Neuron (in vitro differentiated cells): ENCODE data around the gene SERPINA12.

Experiments
- H2AFZ ChIP-seq: one replicate; pipeline ENCODE4 v1.6.1; 2013; ENCODE audit warnings: low read depth, mild to moderate bottlenecking, inconsistent platforms, low read length, moderate library complexity
- H3K27me3 ChIP-seq: one replicate; pipeline ENCODE4 v1.6.1; 2013; ENCODE audit warnings: low read length; ENCODE audit not compliant: insufficient read depth
- H3K36me3 ChIP-seq: one replicate; pipeline ENCODE4 v1.6.1; 2013; ENCODE audit warnings: low read length; ENCODE audit not compliant: insufficient read depth
- H3K4me1 ChIP-seq: one replicate; pipeline ENCODE4 v1.6.1; 2013; ENCODE audit warnings: low read length; ENCODE audit not compliant: insufficient read depth
- H3K4me3 ChIP-seq: 2 replicates; pipeline ENCODE4 v1.5.1; 2013; ENCODE audit warnings: mild to moderate bottlenecking, low read length, moderate library complexity
- H3K9me3 ChIP-seq: one replicate; pipeline ENCODE4 v1.6.1; 2013; ENCODE audit warnings: low read length

The SERPINA12 gene

GRCh38 chr14:94543449-94544124 lies 34.3 kb upstream of the SERPINA12 start:
- Histone ChIP-seq H3K36me3 (no peaks in the 10 kb centered on the region), H3K9me3 (no peaks in the 10 kb centered on the region), H2AFZ (no peak overlapping the region), H3K4me1 (no peaks in the 10 kb centered on the region), H3K27me3 (no peaks in the 10 kb centered on the region), H3K4me3 (no peak overlapping the region)

GRCh38 chr14:94542811-94543440 lies 33.7 kb upstream of the SERPINA12 start:
- Histone ChIP-seq H2AFZ (no peak overlapping the region), H3K4me1 (no peaks in the 10 kb centered on the region), H3K9me3 (no peaks in the 10 kb centered on the region), H3K36me3 (no peaks in the 10 kb centered on the region), H3K4me3 (no peak overlapping the region), H3K27me3 (no peaks in the 10 kb centered on the region)

GRCh38 chr14:94542111-94542810 lies 33.0 kb upstream of the SERPINA12 start:
- no peaks in the 10 kb centered on the region for H3K9me3 ChIP-seq
- no peaks in the 10 kb centered on the region for H3K36me3 ChIP-seq
- H2AFZ ChIP-seq, result no peak overlapping the region

DNA sequence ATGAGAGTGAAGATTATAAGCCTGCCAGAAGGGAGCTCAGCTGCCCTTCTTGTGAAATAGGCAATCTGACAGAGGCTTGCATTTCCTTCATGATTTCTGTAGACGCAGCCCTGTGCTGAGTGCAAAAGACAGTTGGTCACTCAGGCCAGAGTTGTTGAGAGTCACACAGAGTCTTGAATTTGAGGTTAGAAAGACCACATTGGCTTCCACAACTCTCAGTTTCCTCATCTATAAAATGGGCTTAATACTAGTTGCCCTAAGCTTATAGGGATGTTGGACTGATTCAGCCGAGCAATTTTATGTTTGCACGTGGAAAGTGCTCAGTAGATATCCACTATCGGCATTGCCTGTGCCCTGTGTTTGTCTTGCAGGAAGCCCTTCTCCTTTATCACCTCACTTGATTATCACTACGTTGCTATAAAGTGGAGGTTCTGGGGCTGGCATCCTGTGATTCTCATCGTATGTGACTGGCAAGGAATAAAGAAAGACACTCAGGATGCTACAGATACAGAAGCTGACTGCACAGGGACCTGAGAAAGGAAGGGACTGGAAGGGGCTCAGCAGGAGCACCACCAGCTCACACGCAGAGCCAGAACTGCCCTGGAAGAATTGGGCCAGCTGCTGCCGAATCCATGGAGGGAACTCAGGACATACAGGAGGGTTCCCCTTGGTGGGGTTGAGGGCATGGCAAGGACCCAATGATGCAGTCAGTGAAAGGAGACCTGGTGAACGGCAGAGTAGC lies 32.1 kb upstream of the SERPINA12 start:
- Histone ChIP-seq H3K4me1 (no peaks in the 10 kb centered on the region), H3K36me3 (no peaks in the 10 kb centered on the region), H3K9me3 (no peaks in the 10 kb centered on the region), H2AFZ (no peak overlapping the region), H3K4me3 (no peak overlapping the region), H3K27me3 (no peaks in the 10 kb centered on the region)

More at GRCh38 chr14:94542111-94542810, 33.0 kb upstream of the SERPINA12 start:
- no peak overlapping the region for H3K4me3 ChIP-seq
- H3K4me1 ChIP-seq, result no peaks in the 10 kb centered on the region
- no peaks in the 10 kb centered on the region for H3K27me3 ChIP-seq

DNA sequence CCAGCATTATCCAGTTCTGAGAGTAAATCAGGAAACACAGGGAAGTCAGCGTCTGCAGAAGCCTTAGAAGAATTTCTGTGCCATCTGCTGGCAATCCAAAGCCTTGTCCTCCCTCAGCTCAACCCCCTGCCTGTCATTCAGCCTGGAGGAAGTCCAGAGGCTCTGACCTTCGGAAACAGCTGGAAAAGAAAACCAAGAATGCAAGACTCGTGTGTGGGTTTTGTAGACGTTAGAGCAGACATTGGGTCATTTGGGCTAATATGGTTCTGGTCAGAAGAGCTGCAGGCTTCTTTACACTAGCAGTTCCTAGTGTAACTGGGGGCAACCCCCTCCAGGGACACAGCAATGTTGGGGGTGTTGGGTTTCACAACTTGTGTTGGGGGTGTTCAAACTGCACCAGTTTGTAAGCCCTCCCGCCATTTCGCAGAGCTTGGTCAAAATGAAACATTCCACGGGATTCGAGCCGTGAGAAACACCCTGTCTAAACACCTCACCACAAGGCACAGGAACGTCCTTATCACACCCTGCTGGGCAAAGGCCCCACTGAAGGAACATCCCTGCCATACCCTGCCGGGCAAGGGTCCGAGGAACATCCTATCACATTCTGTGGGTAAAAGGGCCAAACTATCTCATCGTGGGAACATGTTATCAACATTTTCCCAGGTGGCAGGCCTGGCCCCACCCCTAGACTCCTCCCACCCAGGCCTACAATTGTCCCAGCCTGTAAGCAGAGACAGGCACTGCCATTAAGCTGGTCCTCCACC lies 30.9 kb upstream of the SERPINA12 start:
- Histone ChIP-seq H3K27me3 (no peaks in the 10 kb centered on the region), H3K4me3 (no peak overlapping the region), H3K9me3 (no peaks in the 10 kb centered on the region), H3K36me3 (no peaks in the 10 kb centered on the region), H2AFZ (no peak overlapping the region), H3K4me1 (no peaks in the 10 kb centered on the region)

DNA sequence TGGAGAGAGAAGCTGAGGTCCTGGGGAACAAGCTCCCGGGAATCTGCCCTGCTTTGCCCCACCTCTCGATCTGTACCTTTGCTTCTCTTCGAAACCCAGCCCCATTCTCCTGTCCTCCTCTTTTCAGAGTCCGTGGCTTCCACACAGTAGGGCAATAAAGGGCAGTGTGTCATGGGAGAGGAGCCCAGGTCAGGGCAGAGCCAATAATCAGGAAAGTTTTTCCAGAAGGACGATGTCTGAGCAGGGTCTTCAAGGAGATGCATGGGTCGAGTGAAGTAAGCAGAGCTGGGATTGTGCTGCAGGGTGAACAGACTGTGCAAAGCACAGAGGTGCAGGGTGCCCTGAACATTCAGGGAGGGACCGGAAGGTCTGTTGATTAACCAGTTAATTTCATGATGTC lies 29.9 kb upstream of the SERPINA12 start:
- no peaks in the 10 kb centered on the region for H3K27me3 ChIP-seq
- H3K36me3 ChIP-seq, result no peaks in the 10 kb centered on the region
- H3K4me3 ChIP-seq, result no peak overlapping the region
- H3K4me1 ChIP-seq, result no peaks in the 10 kb centered on the region
- no peak overlapping the region for H2AFZ ChIP-seq
- H3K9me3 ChIP-seq, result no peaks in the 10 kb centered on the region

DNA sequence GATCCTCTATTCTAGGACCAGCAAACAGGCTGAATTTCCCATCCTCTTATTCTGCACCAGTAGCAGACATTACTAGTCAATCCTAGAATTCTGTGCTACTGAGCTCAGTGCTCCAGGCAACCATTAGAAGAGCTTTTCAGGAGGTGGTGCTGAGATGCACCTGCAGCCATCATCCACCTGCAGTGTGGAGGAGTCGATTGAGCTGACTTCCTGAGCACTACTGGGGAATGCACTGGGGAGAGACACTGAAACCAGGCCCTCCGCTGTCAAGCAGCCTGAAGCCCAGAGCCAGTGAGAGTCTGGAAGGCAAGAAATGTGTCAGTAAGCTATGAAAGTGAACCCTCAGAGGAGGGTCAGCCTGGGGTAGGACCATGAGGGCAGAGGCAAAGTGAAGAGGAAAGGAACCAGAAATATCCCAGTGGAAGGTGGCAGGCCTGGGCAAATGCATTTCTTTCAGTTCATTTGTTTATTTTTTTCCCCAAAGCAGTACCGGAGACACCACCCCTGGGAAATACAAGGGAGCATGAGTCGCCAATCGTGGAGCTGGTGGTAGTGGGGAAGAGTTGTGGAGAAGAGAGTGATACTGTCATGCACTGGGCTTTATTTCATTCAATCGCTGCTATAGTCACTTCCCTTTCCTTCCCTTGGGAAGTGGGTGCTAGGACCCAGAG lies 28.9 kb upstream of the SERPINA12 start:
- Histone ChIP-seq H3K27me3 (no peaks in the 10 kb centered on the region), H3K4me1 (no peaks in the 10 kb centered on the region), H3K36me3 (no peaks in the 10 kb centered on the region)

DNA sequence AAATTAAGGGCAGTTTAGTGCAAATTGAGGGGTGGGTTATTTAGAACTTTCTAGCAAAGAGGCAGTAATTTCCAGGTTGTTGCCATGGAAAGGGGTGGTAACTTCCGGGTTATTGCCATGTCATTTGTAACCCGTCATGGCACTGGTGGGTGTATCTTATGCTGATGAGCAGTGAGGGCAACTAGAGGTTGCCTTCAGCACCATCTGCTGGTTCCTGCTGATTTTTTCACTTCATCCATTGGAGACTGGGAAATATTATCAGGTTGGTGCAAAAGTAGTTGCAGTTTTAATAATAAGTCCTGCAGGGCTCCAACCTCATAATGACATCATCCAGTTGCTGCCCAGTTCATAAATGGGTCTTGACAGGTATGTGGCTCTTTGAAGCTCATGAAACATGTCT lies 27.6 kb upstream of the SERPINA12 start:
- no peak overlapping the region for H2AFZ ChIP-seq
- no peaks in the 10 kb centered on the region for H3K4me1 ChIP-seq
- H3K36me3 ChIP-seq, result no peaks in the 10 kb centered on the region
- H3K4me3 ChIP-seq, result no peak overlapping the region
- H3K9me3 ChIP-seq, result no peaks in the 10 kb centered on the region
- H3K27me3 ChIP-seq, result no peaks in the 10 kb centered on the region

More for the DNA sequence above, 28.9 kb upstream of the SERPINA12 start:
- H3K9me3 ChIP-seq, result no peaks in the 10 kb centered on the region
- H3K4me3 ChIP-seq, result no peak overlapping the region
- H2AFZ ChIP-seq, result no peak overlapping the region

GRCh38 chr14:94535506-94535905 lies 26.2 kb upstream of the SERPINA12 start:
- Histone ChIP-seq H3K4me3 (no peak overlapping the region), H3K27me3 (no peaks in the 10 kb centered on the region), H3K9me3 (no peaks in the 10 kb centered on the region), H3K36me3 (no peaks in the 10 kb centered on the region), H3K4me1 (no peaks in the 10 kb centered on the region), H2AFZ (no peak overlapping the region)

GRCh38 chr14:94532447-94532846 lies 23.2 kb upstream of the SERPINA12 start:
- no peaks in the 10 kb centered on the region for H3K36me3 ChIP-seq
- H2AFZ ChIP-seq, result no peak overlapping the region

GRCh38 chr14:94531187-94531586 lies 21.9 kb upstream of the SERPINA12 start:
- H3K4me1 ChIP-seq, result no peaks in the 10 kb centered on the region
- H3K9me3 ChIP-seq, result no peaks in the 10 kb centered on the region
- no peak overlapping the region for H3K4me3 ChIP-seq
- H3K27me3 ChIP-seq, result no peaks in the 10 kb centered on the region
- no peaks in the 10 kb centered on the region for H3K36me3 ChIP-seq
- no peak overlapping the region for H2AFZ ChIP-seq

More at GRCh38 chr14:94532447-94532846, 23.2 kb upstream of the SERPINA12 start:
- H3K4me1 ChIP-seq, result no peaks in the 10 kb centered on the region
- no peak overlapping the region for H3K4me3 ChIP-seq
- H3K27me3 ChIP-seq, result no peaks in the 10 kb centered on the region
- no peaks in the 10 kb centered on the region for H3K9me3 ChIP-seq

- Histone ChIP-seq H3K4me1 (no peaks in the 10 kb centered on the region), H2AFZ (no peak overlapping the region), H3K36me3 (no peaks in the 10 kb centered on the region)
Observed at GRCh38 chr14:94524093-94524492, 14.8 kb upstream of the SERPINA12 start.

More at GRCh38 chr14:94524093-94524492, 14.8 kb upstream of the SERPINA12 start:
- Histone ChIP-seq H3K9me3 (no peaks in the 10 kb centered on the region), H3K4me3 (no peak overlapping the region), H3K27me3 (no peaks in the 10 kb centered on the region)
